ENCODE results near the gene MYBPH. TPM values are rescaled to one million over a fixed set of nuclear protein-coding genes. Genes with fewer than 3 reads are reported as not detected.

Gene MYBPH
- total and polyA plus RNA-seq, 10 of the 15 experiments (the other 5 are each of a cell fraction or from before 2014, with no cell fraction given) = 0.06 to 0.10 TPM; not detected in 8

GRCh38 chr1:203197625-203198024 is 22.0 kb upstream of the MYBPH start:
- no peak for FAIRE-seq
- no TSS peak for BruUV-seq (replicated peaks)
- RAD21 ChIA-PET (ENCODE audit: unreplicated experiment) = no interaction called here

More at GRCh38 chr1:203197625-203198024, 22.0 kb upstream of the MYBPH start:
- no peak overlapping the region for H3K4me3 ChIP-seq
- ChIA-PET CTCF (interaction anchor here (0.9 kb wide), 1 partner anchor 25 kb away, joined by 4 read pairs; no protein-coding TSS in a partner anchor), SMC1A (ENCODE audit: uncharacterized antibody, unreplicated experiment) (no interaction called here), POLR2A (no interaction called here)
- in situ Hi-C loops (cut with MboI) (no loop called here), intact Hi-C loops (cut with micrococcal nuclease; ENCODE audit: unreplicated experiment) (no loop called here)
- no peak for ATAC-seq
- peaks cover 0 to 5% of the 10 kb centered on the region in 2 experiments; a peak in 2 of 4 replicates for H3K27me3 ChIP-seq (replicated peaks in 1 of 2; ENCODE audit: control insufficient read depth in 2 of 2, insufficient read depth in 2 of 2, low read length in 1 of 2)
- H4K20me1 ChIP-seq (ENCODE audit: control insufficient read depth, insufficient read depth) = no peaks in the 10 kb centered on the region
- H3K4me1 ChIP-seq (ENCODE audit: control insufficient read depth, insufficient read depth, low read length) = no peaks in the 10 kb centered on the region
- no peak overlapping the region for H3K4me2 ChIP-seq (ENCODE audit: control insufficient read depth, insufficient read depth)
- H3K36me3 ChIP-seq (ENCODE audit: control insufficient read depth in 2 of 2, insufficient read depth in 2 of 2, low read length in 1 of 2) = no peaks in the 10 kb centered on the region
- no peaks in the 10 kb centered on the region for H3K79me2 ChIP-seq (ENCODE audit: control insufficient read depth, insufficient read depth, low read length)
- H3K9ac ChIP-seq (ENCODE audit: control insufficient read depth, insufficient read depth, low read length) = no peak overlapping the region
- 7% methylated on average over 3 of the region's 3 CpGs for WGBS (ENCODE audit: insufficient coverage, insufficient replicate concordance, low lambda C conversion rate, missing lambda C conversion rate)
- no peaks in the 10 kb centered on the region for H3K9me3 ChIP-seq (replicated peaks; ENCODE audit: control insufficient read depth, insufficient read depth, low read length)
- H2AFZ ChIP-seq (ENCODE audit: control insufficient read depth, low read depth, low read length) = no peak overlapping the region
- H3K27ac ChIP-seq (ENCODE audit: control insufficient read depth, insufficient read depth) = no peak overlapping the region
- TF ChIP-seq ZNF217 (IDR thresholded peaks at IDR 0.05) (no peak), NR2F1 (conservative IDR thresholded peaks at IDR 0.05) (no peak), CHD2 (IDR thresholded peaks at IDR 0.05; ENCODE audit: borderline replicate concordance, low read depth, low read length) (no peak), FOXM1 (IDR thresholded peaks at IDR 0.05; ENCODE audit: low read depth, low read length) (no peak), SUPT20H (IDR thresholded peaks at IDR 0.05; ENCODE audit: borderline replicate concordance, control insufficient read depth, low read depth, low read length) (no peak), MLLT1 (IDR thresholded peaks at IDR 0.05) (no peak), HDAC6 (IDR thresholded peaks at IDR 0.05; ENCODE audit: unreplicated experiment) (no peak), PBX3 (IDR thresholded peaks at IDR 0.05; ENCODE audit: insufficient replicate concordance, low read depth, low read length) (no peak), HCFC1 (IDR thresholded peaks at IDR 0.05; ENCODE audit: low read length) (no peak), FOS (IDR thresholded peaks at IDR 0.05; ENCODE audit: borderline replicate concordance, extremely low read depth, insufficient read length) (no peak), SMAD5 (IDR thresholded peaks at IDR 0.05; ENCODE audit: low read depth) (no peak), NBN (IDR thresholded peaks at IDR 0.05) (no peak), TCF3 (IDR thresholded peaks at IDR 0.05; ENCODE audit: borderline replicate concordance, insufficient read depth, low read depth, low read length) (no peak), CUX1 (IDR thresholded peaks at IDR 0.05; ENCODE audit: insufficient replicate concordance, low read depth, low read length) (no peak), JUND (IDR thresholded peaks at IDR 0.05; ENCODE audit: low read depth, low read length) (no peak)
- no peak for DNase-seq (ENCODE audit: low read depth, low spot score)
